HFF-Myc (cell line): Measurements from ENCODE around the gene AKNA.

ENCODE experiments used
- DNase-seq: peaks from one replicate; pipeline ENCODE4 v3.0.0-alpha.2; 2011; ENCODE audit warnings: low read depth; ENCODE audit errors: extremely low read depth
- H3K4me3 ChIP-seq: replicated peaks from 2 replicates; pipeline ENCODE4 v1.5.1; 2011; ENCODE audit warnings: low read depth, mild to moderate bottlenecking, control low read depth, low read length
- TF ChIP-seq, protein P1 (sequence below): IDR thresholded peaks from 2 replicates; pipeline ENCODE4 v1.5.1; 2012; ENCODE audit warnings: mild to moderate bottlenecking, low read depth, low read length, control low read depth; ENCODE audit errors: missing control alignments

The AKNA gene

DNA sequence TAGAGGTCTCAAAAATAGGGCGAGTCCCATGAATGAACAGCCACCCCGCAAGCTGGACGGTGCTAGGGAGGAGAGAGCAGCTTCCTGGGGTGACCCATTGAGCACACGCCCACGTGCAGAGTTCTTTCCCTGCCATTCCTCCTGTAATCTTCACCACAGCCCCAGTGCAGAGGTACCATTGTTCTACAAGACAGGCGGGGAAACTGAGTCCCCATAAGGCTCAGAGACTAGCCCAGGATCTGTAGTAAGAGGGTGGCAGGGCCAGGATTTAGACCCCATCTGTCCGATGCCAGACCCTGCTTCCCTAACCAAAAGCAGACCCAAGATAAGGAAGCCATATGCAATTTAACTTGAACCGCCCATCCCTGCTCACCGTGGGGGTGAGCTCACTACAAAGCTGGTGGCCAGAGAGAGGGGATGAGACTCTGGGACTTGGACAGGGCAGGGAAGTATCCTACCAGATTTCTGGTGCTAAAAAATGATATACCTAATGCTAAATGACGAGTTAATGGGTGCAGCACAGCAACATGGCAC, 101.6 kb downstream of the AKNA start:
- DNase-seq = no peak
- H3K4me3 ChIP-seq = no peak overlapping the region
- TF ChIP-seq, protein P1, sequence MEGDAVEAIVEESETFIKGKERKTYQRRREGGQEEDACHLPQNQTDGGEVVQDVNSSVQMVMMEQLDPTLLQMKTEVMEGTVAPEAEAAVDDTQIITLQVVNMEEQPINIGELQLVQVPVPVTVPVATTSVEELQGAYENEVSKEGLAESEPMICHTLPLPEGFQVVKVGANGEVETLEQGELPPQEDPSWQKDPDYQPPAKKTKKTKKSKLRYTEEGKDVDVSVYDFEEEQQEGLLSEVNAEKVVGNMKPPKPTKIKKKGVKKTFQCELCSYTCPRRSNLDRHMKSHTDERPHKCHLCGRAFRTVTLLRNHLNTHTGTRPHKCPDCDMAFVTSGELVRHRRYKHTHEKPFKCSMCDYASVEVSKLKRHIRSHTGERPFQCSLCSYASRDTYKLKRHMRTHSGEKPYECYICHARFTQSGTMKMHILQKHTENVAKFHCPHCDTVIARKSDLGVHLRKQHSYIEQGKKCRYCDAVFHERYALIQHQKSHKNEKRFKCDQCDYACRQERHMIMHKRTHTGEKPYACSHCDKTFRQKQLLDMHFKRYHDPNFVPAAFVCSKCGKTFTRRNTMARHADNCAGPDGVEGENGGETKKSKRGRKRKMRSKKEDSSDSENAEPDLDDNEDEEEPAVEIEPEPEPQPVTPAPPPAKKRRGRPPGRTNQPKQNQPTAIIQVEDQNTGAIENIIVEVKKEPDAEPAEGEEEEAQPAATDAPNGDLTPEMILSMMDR = no peak

DNA sequence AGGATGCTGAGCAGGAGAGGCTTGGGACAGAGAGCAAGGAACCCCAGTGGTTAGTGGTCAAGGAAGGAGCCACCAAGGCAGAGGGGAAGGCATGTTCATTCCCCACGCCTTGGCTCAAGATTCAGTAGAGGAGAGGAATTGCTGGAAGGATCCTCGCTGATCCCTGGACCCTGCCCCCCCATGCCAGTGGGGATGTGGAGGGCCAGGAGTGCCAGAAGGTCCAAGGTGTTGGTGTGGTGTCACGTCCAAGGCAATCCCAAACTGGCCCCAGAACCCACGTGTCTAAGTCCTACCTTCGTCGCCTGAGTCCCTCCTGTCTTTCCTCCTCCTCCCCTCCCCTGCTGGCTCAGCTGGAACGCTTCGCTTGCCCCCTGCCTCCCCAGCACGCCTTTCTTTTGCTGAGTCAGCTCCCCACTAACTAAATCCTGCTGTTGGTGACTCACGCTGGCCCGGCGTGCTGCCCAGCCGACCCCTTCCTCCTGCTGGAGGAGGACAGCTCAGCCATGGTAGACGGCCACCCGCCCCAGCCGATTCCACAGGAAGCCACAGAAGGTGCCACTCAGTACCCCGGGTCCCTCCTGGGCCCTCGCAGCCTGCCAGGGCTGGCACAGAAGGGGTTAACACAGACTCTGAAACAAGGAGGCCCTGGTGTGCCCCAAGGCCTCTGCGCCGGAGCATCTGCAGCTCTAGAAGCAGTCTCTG, 102.5 kb downstream of the AKNA start:
- DNase-seq = peak; percentile 87
- TF ChIP-seq, protein P1 = no peak
- H3K4me3 ChIP-seq = no peak overlapping the region

DNA sequence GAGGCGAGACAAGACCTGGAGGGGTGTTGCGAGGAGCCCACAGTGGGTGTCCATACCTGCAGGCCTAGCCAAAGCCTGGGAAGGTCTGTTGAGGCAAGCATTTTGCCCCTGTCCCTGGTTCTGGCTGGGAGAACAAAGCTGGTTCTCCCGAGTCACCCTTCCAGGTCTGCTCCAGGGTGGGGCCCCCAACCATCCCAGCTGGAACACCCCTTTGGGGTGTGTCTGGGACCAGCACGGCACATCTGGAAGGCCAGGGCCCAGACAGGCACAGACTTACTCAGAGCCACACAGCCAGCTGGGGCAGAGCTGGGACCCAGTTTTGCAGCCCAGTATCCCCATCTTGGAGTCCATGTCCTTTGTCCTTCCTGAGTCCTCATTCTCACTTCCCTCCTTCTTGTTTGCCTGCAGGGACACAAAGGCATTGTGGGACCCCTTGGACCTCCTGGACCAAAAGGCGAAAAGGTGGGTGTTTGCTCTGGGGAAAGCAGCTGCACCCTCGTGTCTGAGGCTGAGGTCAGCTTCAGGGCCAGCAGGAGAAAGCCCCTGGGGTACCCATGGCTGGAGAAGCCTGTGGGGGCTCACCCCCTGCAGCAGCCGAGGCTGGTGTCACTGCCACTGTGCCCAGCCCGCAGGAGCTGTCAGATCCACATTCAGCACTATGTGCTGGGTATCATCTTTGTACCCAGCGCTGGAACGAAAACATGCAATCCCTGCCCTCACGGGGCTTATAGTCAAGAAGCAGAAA, 103.3 kb downstream of the AKNA start:
- H3K4me3 ChIP-seq = no peak overlapping the region
- TF ChIP-seq, protein P1 = no peak
- no peak for DNase-seq
